C4-2B (cell line): ENCODE results near the gene BLOC1S4.

Experiments
- H3K27ac ChIP-seq: fragments of 450-650 bp; 2 replicates; pipeline ENCODE4 v1.5.1; 2017
- CTCF ChIP-seq: fragments of 450-650 bp; conservative IDR thresholded peaks from 2 replicates; pipeline ENCODE4 v1.5.1; 2017; ENCODE audit warnings: mild to moderate bottlenecking
- ZFX ChIP-seq: fragments of 450-650 bp; IDR thresholded peaks from 2 replicates; pipeline ENCODE4 v1.6.1; 2017

BLOC1S4 gene

GRCh38 chr4:6727943-6728250 lies 11.9 kb downstream of the BLOC1S4 start:
- TF ChIP-seq CTCF, result no peak
- TF ChIP-seq ZFX, result no peak
- peak overlapping the region; percentile 46 for H3K27ac ChIP-seq

- no peak for TF ChIP-seq CTCF
- peak overlapping the region; percentile 46 for H3K27ac ChIP-seq
These were observed 12.5 kb downstream of the BLOC1S4 start for GRCh38 chr4:6728320-6729029.

- TF ChIP-seq ZFX (no peak), CTCF (no peak)
- no peak overlapping the region for H3K27ac ChIP-seq
These were observed 14.8 kb downstream of the BLOC1S4 start for GRCh38 chr4:6730603-6731317.

GRCh38 chr4:6731318-6731675 lies 15.3 kb downstream of the BLOC1S4 start:
- no peak overlapping the region for H3K27ac ChIP-seq
- TF ChIP-seq ZFX (no peak), CTCF (no peak)

GRCh38 chr4:6731780-6732179 lies 15.8 kb downstream of the BLOC1S4 start:
- TF ChIP-seq CTCF (no peak), ZFX (no peak)

GRCh38 chr4:6732441-6733357 lies 16.7 kb downstream of the BLOC1S4 start:
- peak overlapping the region; percentile 6; the same call in 1 of the 2 replicates for H3K27ac ChIP-seq
- TF ChIP-seq ZFX (no peak), CTCF (no peak)

More at GRCh38 chr4:6731780-6732179, 15.8 kb downstream of the BLOC1S4 start:
- peak overlapping the region; percentile 6; the same call in 1 of the 2 replicates for H3K27ac ChIP-seq
